ENCODE results near the gene PCLO.

DNA sequence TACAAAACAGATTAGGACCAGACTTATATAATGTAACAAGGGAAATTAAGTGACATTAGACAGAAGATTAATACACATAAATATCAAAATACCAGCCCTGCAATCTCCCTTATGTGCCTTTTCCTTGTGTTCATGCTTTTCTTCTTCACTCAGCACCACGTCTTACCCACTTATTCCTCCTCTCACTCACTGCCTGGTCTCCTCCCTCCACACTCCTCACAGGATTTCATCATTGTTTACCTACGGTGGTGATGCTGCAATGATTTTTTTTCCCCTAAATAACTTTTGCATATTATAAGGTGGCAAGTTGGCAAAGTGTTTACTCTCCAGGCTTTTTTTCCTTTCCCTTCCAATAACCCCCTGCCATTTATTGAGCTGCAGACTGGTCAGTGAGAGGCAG, 203.2 kb downstream of the PCLO start:
- no peak for TF ChIP-seq POLR2A (IDR thresholded peaks at IDR 0.05)
- TF ChIP-seq, protein P1, sequence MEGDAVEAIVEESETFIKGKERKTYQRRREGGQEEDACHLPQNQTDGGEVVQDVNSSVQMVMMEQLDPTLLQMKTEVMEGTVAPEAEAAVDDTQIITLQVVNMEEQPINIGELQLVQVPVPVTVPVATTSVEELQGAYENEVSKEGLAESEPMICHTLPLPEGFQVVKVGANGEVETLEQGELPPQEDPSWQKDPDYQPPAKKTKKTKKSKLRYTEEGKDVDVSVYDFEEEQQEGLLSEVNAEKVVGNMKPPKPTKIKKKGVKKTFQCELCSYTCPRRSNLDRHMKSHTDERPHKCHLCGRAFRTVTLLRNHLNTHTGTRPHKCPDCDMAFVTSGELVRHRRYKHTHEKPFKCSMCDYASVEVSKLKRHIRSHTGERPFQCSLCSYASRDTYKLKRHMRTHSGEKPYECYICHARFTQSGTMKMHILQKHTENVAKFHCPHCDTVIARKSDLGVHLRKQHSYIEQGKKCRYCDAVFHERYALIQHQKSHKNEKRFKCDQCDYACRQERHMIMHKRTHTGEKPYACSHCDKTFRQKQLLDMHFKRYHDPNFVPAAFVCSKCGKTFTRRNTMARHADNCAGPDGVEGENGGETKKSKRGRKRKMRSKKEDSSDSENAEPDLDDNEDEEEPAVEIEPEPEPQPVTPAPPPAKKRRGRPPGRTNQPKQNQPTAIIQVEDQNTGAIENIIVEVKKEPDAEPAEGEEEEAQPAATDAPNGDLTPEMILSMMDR (IDR thresholded peaks at IDR 0.05) = no peak
